ENCODE data around the gene SLC25A24.

DNA sequence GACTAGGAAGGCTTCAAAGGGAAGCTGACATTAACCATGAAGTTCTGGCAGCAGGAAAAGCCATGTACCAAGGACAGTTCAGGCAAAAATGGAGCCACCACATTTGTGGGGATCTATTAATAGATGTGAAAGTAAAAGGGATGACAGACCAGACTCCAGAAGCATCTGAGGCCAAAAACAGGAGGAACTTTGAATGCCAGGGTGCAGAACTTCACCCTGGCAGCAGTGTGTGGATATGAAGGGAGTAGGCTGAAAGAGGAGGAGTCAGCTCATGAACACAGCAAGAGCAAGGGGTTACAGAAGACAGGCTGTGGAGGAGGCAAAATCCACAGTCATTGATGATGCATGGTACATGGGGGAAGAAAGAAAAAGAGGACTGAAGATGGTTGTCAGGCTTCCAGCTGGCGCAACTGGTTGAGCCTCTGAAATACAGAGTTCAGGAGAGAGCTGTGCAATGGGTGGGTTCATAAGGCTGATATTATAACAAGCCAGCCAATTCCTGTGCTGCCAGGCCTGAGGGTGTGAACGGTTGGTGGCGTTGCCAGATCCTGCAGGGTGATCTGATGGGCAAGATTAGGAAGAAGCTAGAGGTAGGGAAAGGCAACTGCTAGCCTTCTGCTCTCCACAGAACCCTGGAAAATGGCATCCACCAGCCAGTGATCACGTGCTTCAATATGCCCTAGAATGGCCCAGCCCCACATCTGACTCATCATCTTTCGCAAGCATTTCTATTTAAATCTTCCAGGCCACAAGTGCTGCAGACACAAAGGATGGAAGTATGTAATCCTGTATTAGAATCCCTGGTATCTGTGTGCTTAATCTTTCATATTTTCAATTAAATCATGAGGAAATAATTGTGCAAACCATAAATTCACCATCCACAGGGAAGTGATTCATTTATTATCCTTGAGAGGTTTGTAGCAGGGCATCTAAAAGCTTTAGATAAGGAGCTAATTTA lies 81.9 kb downstream of the SLC25A24 start:
- no peak for TF ChIP-seq EZH2 (IDR thresholded peaks at IDR 0.05; ENCODE audit: borderline replicate concordance, low read length)
- TF ChIP-seq, protein P1, sequence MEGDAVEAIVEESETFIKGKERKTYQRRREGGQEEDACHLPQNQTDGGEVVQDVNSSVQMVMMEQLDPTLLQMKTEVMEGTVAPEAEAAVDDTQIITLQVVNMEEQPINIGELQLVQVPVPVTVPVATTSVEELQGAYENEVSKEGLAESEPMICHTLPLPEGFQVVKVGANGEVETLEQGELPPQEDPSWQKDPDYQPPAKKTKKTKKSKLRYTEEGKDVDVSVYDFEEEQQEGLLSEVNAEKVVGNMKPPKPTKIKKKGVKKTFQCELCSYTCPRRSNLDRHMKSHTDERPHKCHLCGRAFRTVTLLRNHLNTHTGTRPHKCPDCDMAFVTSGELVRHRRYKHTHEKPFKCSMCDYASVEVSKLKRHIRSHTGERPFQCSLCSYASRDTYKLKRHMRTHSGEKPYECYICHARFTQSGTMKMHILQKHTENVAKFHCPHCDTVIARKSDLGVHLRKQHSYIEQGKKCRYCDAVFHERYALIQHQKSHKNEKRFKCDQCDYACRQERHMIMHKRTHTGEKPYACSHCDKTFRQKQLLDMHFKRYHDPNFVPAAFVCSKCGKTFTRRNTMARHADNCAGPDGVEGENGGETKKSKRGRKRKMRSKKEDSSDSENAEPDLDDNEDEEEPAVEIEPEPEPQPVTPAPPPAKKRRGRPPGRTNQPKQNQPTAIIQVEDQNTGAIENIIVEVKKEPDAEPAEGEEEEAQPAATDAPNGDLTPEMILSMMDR (IDR thresholded peaks at IDR 0.05; ENCODE audit: low read length), result no peak

Data from OCI-LY1 (cell line).